ENCODE results near the gene ERCC4.

- TF ChIP-seq CTCF (IDR thresholded peaks at IDR 0.05) = no peak
- no peak for TF ChIP-seq EP300 (IDR thresholded peaks at IDR 0.05)
- no peak for TF ChIP-seq POLR2A (IDR thresholded peaks at IDR 0.05)
Observed at GRCh38 chr16:13936155-13936554, 16.2 kb downstream of the ERCC4 start.

Measured in ovary (tissue), 3 donors.